Forelimb muscle (tissue), 1 donor: ENCODE results near the gene MRPL55. TPM values are rescaled to one million over a fixed set of nuclear protein-coding genes. Genes with fewer than 3 reads are reported as not detected.

Experiments used
- DNase-seq: peaks from one replicate; pipeline ENCODE4 v3.0.0-alpha.2; 2013; ENCODE audit warnings: low read depth
- polyA plus RNA-seq: library from polyadenylated mRNA; unstranded; fragments of 120-200 nt; gene quantifications from one replicate; pipeline ENCODE4 v1.2.1, GENCODE V29; 2013; ENCODE audit not compliant: insufficient read length

Gene MRPL55
- polyA plus RNA-seq, 1 donor = 28.1 TPM

GRCh38 chr1:228072658-228073043, 36.4 kb downstream of the MRPL55 start:
- DNase-seq = no peak

GRCh38 chr1:228071839-228072657, 37.1 kb downstream of the MRPL55 start:
- DNase-seq = no peak

GRCh38 chr1:228070851-228071250, 38.2 kb downstream of the MRPL55 start:
- no peak for DNase-seq

GRCh38 chr1:228070173-228070572, 38.9 kb downstream of the MRPL55 start:
- no peak for DNase-seq

GRCh38 chr1:228068359-228068758, 40.7 kb downstream of the MRPL55 start:
- DNase-seq = no peak

GRCh38 chr1:228066891-228067654, 42.0 kb downstream of the MRPL55 start:
- DNase-seq = no peak

- DNase-seq = no peak
Observed at GRCh38 chr1:228066416-228066815, 42.7 kb downstream of the MRPL55 start.

- DNase-seq = no peak
Observed at GRCh38 chr1:228065543-228066347, 43.4 kb downstream of the MRPL55 start.

GRCh38 chr1:228064741-228065542, 44.2 kb downstream of the MRPL55 start:
- no peak for DNase-seq

- DNase-seq = no peak
Observed at GRCh38 chr1:228064296-228064695, 44.8 kb downstream of the MRPL55 start.

GRCh38 chr1:228063251-228064191, 45.6 kb downstream of the MRPL55 start:
- no peak for DNase-seq

- DNase-seq = no peak
Observed at GRCh38 chr1:228062812-228063211, 46.3 kb downstream of the MRPL55 start.

GRCh38 chr1:228062085-228062791, 46.9 kb downstream of the MRPL55 start:
- DNase-seq = no peak

GRCh38 chr1:228061411-228062084, 47.6 kb downstream of the MRPL55 start:
- DNase-seq = no peak

- DNase-seq = no peak
Observed at GRCh38 chr1:228060458-228061190, 48.5 kb downstream of the MRPL55 start.

GRCh38 chr1:228059634-228060457, 49.3 kb downstream of the MRPL55 start:
- DNase-seq = no peak

GRCh38 chr1:228058949-228059633, 50.0 kb downstream of the MRPL55 start:
- no peak for DNase-seq
